NB4 (cell line): Measurements from ENCODE around the gene FHIT.

Experiments used
- DNase-seq: peaks from one replicate; pipeline ENCODE4 v3.0.0; 2010; ENCODE audit warnings: low read depth
- H3K4me3 ChIP-seq: one replicate; pipeline ENCODE4 v1.5.1; 2011; ENCODE audit warnings: mild to moderate bottlenecking, low read depth, low read length, moderate library complexity
- CTCF ChIP-seq: IDR thresholded peaks from one replicate; pipeline ENCODE4 v1.5.1; 2012; ENCODE audit warnings: low read depth, low read length
- MAX ChIP-seq: IDR thresholded peaks from 2 replicates; pipeline ENCODE4 v1.6.1; 2011; ENCODE audit warnings: low read depth, low read length
- MYC ChIP-seq: IDR thresholded peaks from 2 replicates; pipeline ENCODE4 v1.6.1; 2011; ENCODE audit warnings: low read depth, low read length
- POLR2A ChIP-seq: IDR thresholded peaks from 2 replicates; pipeline ENCODE4 v1.6.1; 2011; ENCODE audit warnings: mild to moderate bottlenecking; ENCODE audit not compliant: insufficient read length; ENCODE audit errors: extremely low read depth

FHIT gene

GRCh38 chr3:59813148-59813538 is 1438.1 kb downstream of the FHIT start:
- no peak overlapping the region for H3K4me3 ChIP-seq
- no peak for DNase-seq
- TF ChIP-seq MAX (no peak), MYC (no peak), CTCF (no peak), POLR2A (no peak)

GRCh38 chr3:59812237-59813147 is 1438.8 kb downstream of the FHIT start:
- no peak for DNase-seq
- H3K4me3 ChIP-seq = no peak overlapping the region
- TF ChIP-seq POLR2A = no peak
- TF ChIP-seq MAX = no peak
- TF ChIP-seq CTCF = no peak
- no peak for TF ChIP-seq MYC

- H3K4me3 ChIP-seq = no peak overlapping the region
- no peak for DNase-seq
- no peak for TF ChIP-seq CTCF
- no peak for TF ChIP-seq MYC
- TF ChIP-seq POLR2A = no peak
- no peak for TF ChIP-seq MAX
These were observed 1440.1 kb downstream of the FHIT start for GRCh38 chr3:59811160-59811559.

GRCh38 chr3:59810606-59811005 is 1440.6 kb downstream of the FHIT start:
- TF ChIP-seq MYC (no peak), POLR2A (no peak), MAX (no peak)
- no peak overlapping the region for H3K4me3 ChIP-seq
- no peak for DNase-seq

GRCh38 chr3:59809710-59810444 is 1441.4 kb downstream of the FHIT start:
- H3K4me3 ChIP-seq = no peak overlapping the region
- no peak for DNase-seq

More at GRCh38 chr3:59809710-59810444, 1441.4 kb downstream of the FHIT start:
- TF ChIP-seq CTCF (peak; percentile 12), MYC (no peak)
